HepG2 (cell line): Measurements from ENCODE around the gene AQP7.
"Not testable (repeated sequence)": the region's sequence is repeated elsewhere in the genome, so short reads cannot be mapped to it uniquely, and the experiment has no call there.

Source experiments
- CBFB ChIP-seq: sonication (generic); formaldehyde crosslinking; IDR thresholded peaks from 2 replicates; pipeline ENCODE4 v1.4.0; 2020; ENCODE audit warnings: missing genetic modification reagents
- CERS6 ChIP-seq: sonication (generic); formaldehyde crosslinking; IDR thresholded peaks from 2 replicates; pipeline ENCODE4 v1.5.0; 2020; ENCODE audit warnings: missing genetic modification reagents
- CREM ChIP-seq, 2 experiments: sonication (generic) in 1 of 2; formaldehyde crosslinking in 1 of 2; IDR thresholded peaks; 2 replicates each; pipeline versions ENCODE4 v1.4.0 to v1.6.1; 2016 to 2020; ENCODE audit warnings: antibody characterized with exemption in 1 of 2, mild to moderate bottlenecking in 1 of 2, missing genetic modification reagents in 1 of 2
- CTCF ChIP-seq: sonication (generic); formaldehyde crosslinking; IDR thresholded peaks from 2 replicates; pipeline ENCODE4 v1.5.0; 2020; ENCODE audit warnings: mild to moderate bottlenecking, missing genetic modification reagents, moderate library complexity
- FOXK1 ChIP-seq: sonication (generic); formaldehyde crosslinking; IDR thresholded peaks from 2 replicates; pipeline ENCODE4 v1.4.0; 2020; ENCODE audit warnings: low read depth, missing genetic modification reagents, borderline replicate concordance
- FOXK2 ChIP-seq: fragments of 450-650 bp; IDR thresholded peaks from 2 replicates; pipeline ENCODE4 v1.6.1; 2016
- HNF4G ChIP-seq, 2 experiments: sonication (generic) in 1 of 2; formaldehyde crosslinking in 1 of 2; IDR thresholded peaks; 2 replicates each; pipeline versions ENCODE4 v1.4.0 to v1.6.1; 2011 to 2020; ENCODE audit warnings: borderline replicate concordance in 2 of 2, low read depth in 2 of 2, mild to moderate bottlenecking in 2 of 2, low read length in 1 of 2, missing genetic modification reagents in 1 of 2, moderate library complexity in 1 of 2
- IRF1 ChIP-seq: sonication (generic); formaldehyde crosslinking; IDR thresholded peaks from 2 replicates; pipeline ENCODE4 v1.4.0; 2020; ENCODE audit warnings: low read depth, mild to moderate bottlenecking, missing genetic modification reagents
- SMAD3 ChIP-seq: sonication (generic); formaldehyde crosslinking; IDR thresholded peaks from 2 replicates; pipeline ENCODE4 v1.4.0; 2020; ENCODE audit warnings: missing genetic modification reagents
- STAG1 ChIP-seq: sonication (generic); formaldehyde crosslinking; IDR thresholded peaks from 2 replicates; pipeline ENCODE4 v1.4.0; 2020; ENCODE audit warnings: missing genetic modification reagents
- ZFX ChIP-seq: sonication (generic); formaldehyde crosslinking; IDR thresholded peaks from 2 replicates; pipeline ENCODE4 v1.4.0; 2020; ENCODE audit warnings: mild to moderate bottlenecking, low read depth, missing genetic modification reagents, moderate library complexity
- ZNF678 ChIP-seq: sonication (generic); formaldehyde crosslinking; IDR thresholded peaks from 2 replicates; pipeline ENCODE4 v1.4.0; 2020; ENCODE audit warnings: mild to moderate bottlenecking, missing genetic modification reagents
- TF ChIP-seq, protein P1 (sequence below): sonication (generic); formaldehyde crosslinking; IDR thresholded peaks from 2 replicates; pipeline ENCODE4 v1.8.0; 2022; ENCODE audit warnings: mild to moderate bottlenecking, missing genetic modification reagents
- TF ChIP-seq, protein P2 (sequence below): sonication (generic); formaldehyde crosslinking; IDR thresholded peaks from 2 replicates; pipeline ENCODE4 v1.4.0; 2020; ENCODE audit warnings: missing genetic modification reagents

GRCh38 chr9:33386998-33387397 lies 15.4 kb downstream of the AQP7 start:
- not testable (repeated sequence) for TF ChIP-seq STAG1 (CRISPR knock-in tag); HNF4G (IDR thresholded peaks at IDR 0.05; ENCODE audit: borderline replicate concordance, low read depth, low read length); HNF4G (CRISPR knock-in tag; IDR thresholded peaks at IDR 0.05; ENCODE audit: borderline replicate concordance, low read depth); CERS6; CBFB (CRISPR knock-in tag); CTCF (CRISPR knock-in tag); CREM (IDR thresholded peaks at IDR 0.05); CREM (CRISPR knock-in tag; IDR thresholded peaks at IDR 0.05); SMAD3; IRF1 (CRISPR knock-in tag); FOXK2; ZFX (CRISPR knock-in tag); FOXK1 (CRISPR knock-in tag); ZNF678
- TF ChIP-seq, protein P1, sequence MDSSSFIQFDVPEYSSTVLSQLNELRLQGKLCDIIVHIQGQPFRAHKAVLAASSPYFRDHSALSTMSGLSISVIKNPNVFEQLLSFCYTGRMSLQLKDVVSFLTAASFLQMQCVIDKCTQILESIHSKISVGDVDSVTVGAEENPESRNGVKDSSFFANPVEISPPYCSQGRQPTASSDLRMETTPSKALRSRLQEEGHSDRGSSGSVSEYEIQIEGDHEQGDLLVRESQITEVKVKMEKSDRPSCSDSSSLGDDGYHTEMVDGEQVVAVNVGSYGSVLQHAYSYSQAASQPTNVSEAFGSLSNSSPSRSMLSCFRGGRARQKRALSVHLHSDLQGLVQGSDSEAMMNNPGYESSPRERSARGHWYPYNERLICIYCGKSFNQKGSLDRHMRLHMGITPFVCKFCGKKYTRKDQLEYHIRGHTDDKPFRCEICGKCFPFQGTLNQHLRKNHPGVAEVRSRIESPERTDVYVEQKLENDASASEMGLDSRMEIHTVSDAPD (CRISPR knock-in tag), result not testable (repeated sequence)
- TF ChIP-seq, protein P2, sequence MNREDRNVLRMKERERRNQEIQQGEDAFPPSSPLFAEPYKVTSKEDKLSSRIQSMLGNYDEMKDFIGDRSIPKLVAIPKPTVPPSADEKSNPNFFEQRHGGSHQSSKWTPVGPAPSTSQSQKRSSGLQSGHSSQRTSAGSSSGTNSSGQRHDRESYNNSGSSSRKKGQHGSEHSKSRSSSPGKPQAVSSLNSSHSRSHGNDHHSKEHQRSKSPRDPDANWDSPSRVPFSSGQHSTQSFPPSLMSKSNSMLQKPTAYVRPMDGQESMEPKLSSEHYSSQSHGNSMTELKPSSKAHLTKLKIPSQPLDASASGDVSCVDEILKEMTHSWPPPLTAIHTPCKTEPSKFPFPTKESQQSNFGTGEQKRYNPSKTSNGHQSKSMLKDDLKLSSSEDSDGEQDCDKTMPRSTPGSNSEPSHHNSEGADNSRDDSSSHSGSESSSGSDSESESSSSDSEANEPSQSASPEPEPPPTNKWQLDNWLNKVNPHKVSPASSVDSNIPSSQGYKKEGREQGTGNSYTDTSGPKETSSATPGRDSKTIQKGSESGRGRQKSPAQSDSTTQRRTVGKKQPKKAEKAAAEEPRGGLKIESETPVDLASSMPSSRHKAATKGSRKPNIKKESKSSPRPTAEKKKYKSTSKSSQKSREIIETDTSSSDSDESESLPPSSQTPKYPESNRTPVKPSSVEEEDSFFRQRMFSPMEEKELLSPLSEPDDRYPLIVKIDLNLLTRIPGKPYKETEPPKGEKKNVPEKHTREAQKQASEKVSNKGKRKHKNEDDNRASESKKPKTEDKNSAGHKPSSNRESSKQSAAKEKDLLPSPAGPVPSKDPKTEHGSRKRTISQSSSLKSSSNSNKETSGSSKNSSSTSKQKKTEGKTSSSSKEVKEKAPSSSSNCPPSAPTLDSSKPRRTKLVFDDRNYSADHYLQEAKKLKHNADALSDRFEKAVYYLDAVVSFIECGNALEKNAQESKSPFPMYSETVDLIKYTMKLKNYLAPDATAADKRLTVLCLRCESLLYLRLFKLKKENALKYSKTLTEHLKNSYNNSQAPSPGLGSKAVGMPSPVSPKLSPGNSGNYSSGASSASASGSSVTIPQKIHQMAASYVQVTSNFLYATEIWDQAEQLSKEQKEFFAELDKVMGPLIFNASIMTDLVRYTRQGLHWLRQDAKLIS (CRISPR knock-in tag), result not testable (repeated sequence)
